ENCODE measurements around the gene SYNC.
"Not testable (repeated sequence)": the region's sequence is repeated elsewhere in the genome, so short reads cannot be mapped to it uniquely, and the experiment has no call there.

SYNC gene

GRCh38 chr1:32724678-32725614, 22.4 kb upstream of the SYNC start:
- DNase-seq, result no peak

- DNase-seq, result no peak
Observed at GRCh38 chr1:32719681-32720275, 17.2 kb upstream of the SYNC start.

GRCh38 chr1:32718527-32718926, 16.0 kb upstream of the SYNC start:
- DNase-seq, result no peak

- DNase-seq, result no peak
Observed at GRCh38 chr1:32718036-32718435, 15.5 kb upstream of the SYNC start.

GRCh38 chr1:32717503-32717902, 14.9 kb upstream of the SYNC start:
- DNase-seq, result no peak

GRCh38 chr1:32716312-32717148, 14.0 kb upstream of the SYNC start:
- peak; percentile 97 for DNase-seq

- no peak for DNase-seq
Observed at GRCh38 chr1:32715901-32716311, 13.3 kb upstream of the SYNC start.

- no peak for DNase-seq
Observed at GRCh38 chr1:32714277-32714676, 11.7 kb upstream of the SYNC start.

GRCh38 chr1:32713081-32713480, 10.5 kb upstream of the SYNC start:
- no peak for DNase-seq

GRCh38 chr1:32711221-32711620, 8.7 kb upstream of the SYNC start:
- not testable (repeated sequence) for DNase-seq

- DNase-seq, result no peak
Observed at GRCh38 chr1:32709476-32709875, 6.9 kb upstream of the SYNC start.

GRCh38 chr1:32709075-32709474, 6.5 kb upstream of the SYNC start:
- peak; percentile 50 for DNase-seq

GRCh38 chr1:32706491-32706890, 3.9 kb upstream of the SYNC start:
- no peak for DNase-seq

GRCh38 chr1:32705516-32705915, 2.9 kb upstream of the SYNC start:
- DNase-seq, result no peak

- DNase-seq, result no peak
Observed at GRCh38 chr1:32703479-32704291, 1.1 kb upstream of the SYNC start.

- DNase-seq, result peak; percentile 74
Observed at GRCh38 chr1:32701951-32702598, 495 bp downstream of the SYNC start.

- no peak for DNase-seq
Observed at GRCh38 chr1:32701421-32701911, 1.1 kb downstream of the SYNC start.

GRCh38 chr1:32696996-32697395, 5.6 kb downstream of the SYNC start:
- not testable (repeated sequence) for DNase-seq

GRCh38 chr1:32696041-32696440, 6.5 kb downstream of the SYNC start:
- no peak for DNase-seq

GRCh38 chr1:32695098-32695904, 7.3 kb downstream of the SYNC start:
- DNase-seq, result no peak
